Fibroblast of mammary gland (primary cell): ENCODE data around the gene UBR3.
A peak's percentile ranks its signal among the peaks of the same experiment; 100 is the strongest.

Experiments
- DNase-seq: peaks from one replicate; pipeline ENCODE4 v3.0.0-alpha.2; 2010; ENCODE audit warnings: low read depth
- H3K4me3 ChIP-seq: 2 replicates; pipeline ENCODE4 v1.5.1; 2011; ENCODE audit warnings: low read depth, mild to moderate bottlenecking, low read length, moderate library complexity; ENCODE audit not compliant: control insufficient read depth
- CTCF ChIP-seq: conservative IDR thresholded peaks from 2 replicates; pipeline ENCODE4 v1.5.1; 2011; ENCODE audit warnings: low read depth, low read length, inconsistent platforms; ENCODE audit not compliant: control insufficient read depth, insufficient read depth

UBR3 gene

DNA sequence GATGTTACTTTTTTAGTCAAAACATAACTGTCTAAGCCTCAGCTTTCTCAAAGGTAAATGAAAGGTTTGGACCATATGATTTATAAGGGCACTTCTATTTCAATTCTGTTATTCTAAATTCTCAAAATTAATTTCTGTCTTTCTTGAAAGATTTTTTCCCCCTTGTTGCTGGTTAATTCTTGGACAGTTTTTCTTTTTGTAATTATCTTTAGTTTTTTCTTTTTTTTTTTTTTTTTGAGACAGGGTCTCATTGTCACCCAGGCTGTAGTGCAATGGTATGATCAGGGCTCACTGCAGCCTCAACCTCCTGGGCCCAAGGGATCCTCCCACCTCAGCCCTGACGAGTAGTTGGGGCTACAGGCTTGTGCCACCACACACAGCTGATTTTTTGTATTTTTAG, 229.6 kb downstream of the UBR3 start:
- no peak for TF ChIP-seq CTCF
- no peak overlapping the region for H3K4me3 ChIP-seq
- no peak for DNase-seq

- H3K4me3 ChIP-seq, result no peak overlapping the region
- no peak for TF ChIP-seq CTCF
- no peak for DNase-seq
Observed at GRCh38 chr2:170063456-170064235, 236.4 kb downstream of the UBR3 start.

DNA sequence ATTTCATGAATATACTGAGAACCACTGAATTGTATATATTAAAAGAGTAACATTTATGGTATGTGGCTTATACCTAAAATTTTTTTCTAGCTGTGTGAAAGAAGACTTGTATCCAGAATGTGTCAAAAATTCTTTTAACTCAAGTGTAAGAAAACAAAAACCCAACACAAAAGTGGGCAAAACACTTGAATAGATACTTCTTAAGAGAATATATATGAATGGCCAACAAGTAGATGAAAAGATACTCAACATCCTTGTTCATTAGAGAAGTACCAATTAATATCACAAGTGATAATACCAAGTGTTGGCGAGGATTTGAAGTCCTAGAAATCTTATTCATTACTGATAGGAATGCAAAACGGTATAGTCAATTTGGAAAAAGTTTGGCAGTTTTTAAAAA, 243.5 kb downstream of the UBR3 start:
- no peak for TF ChIP-seq CTCF
- H3K4me3 ChIP-seq, result no peak overlapping the region
- DNase-seq, result no peak

- DNase-seq, result peak; percentile 68
- TF ChIP-seq CTCF, result no peak
- H3K4me3 ChIP-seq, result no peak overlapping the region
Observed at GRCh38 chr2:170073288-170073687, 246.0 kb downstream of the UBR3 start.

DNA sequence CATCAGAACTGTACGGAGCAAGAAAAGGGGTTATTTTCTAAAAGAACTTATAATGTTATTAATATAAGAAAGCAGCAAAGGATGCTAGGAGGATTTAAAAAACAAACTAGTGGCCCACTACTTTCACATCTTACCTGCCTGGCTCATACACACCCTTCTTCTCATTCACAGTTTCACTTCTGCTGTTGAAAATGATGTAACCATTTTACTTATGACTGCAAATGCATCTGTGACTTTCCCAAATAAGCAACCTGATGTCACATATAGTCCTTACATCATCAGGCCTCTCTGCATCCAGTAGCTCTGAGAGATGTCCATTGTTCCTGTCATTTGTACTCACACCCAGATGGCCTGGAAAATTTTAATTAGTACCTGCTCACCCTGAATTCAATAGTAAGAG, 248.9 kb downstream of the UBR3 start:
- no peak overlapping the region for H3K4me3 ChIP-seq
- TF ChIP-seq CTCF, result no peak
- no peak for DNase-seq

DNA sequence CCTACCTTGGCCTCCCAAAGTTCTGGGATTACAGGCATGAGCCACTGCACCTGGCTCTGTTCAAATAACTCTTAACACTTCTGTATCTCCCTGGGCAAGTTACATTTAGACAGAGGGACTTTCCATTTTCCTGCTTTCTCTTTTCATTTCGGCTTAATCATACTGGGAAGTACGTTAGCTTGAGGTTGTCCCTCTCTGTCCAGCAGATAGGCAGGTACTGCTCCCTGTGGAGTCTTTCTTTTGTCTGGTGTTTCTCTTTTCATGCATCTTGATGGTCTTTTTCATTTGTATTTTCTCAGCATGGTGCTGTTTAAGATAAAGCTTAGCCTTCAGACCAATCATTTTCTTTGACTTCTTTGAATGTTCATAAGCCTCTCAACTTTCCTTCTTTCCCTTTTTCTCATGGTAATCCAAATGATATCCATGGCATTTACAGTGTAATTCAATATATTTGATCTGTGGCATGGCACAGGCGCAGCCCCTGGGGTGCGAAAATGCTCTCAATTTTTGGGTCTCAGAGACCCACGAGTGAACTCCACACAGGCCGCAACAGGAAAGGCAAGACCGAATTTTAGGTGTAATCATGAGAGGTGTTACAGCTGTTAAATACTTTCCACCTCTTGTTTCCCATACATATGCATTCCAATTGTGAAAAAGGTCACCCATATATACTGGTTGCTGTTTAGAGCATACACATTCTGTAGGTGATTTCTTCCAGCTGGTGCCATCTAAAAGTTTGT, 250.7 kb downstream of the UBR3 start:
- no peak for DNase-seq
- no peak for TF ChIP-seq CTCF
- no peak overlapping the region for H3K4me3 ChIP-seq
